GM19328 (cell line): ENCODE results near the gene TARS2.
A peak's percentile ranks its signal among the peaks of the same experiment; 100 is the strongest.

Experiments used
- ATAC-seq: cut with Tn5 transposase; IDR thresholded peaks from one replicate; pipeline ENCODE4 v1.9.1; 2021; ENCODE audit warnings: mild to moderate bottlenecking, moderate library complexity; ENCODE audit not compliant: unreplicated experiment

TARS2 gene, protein sequence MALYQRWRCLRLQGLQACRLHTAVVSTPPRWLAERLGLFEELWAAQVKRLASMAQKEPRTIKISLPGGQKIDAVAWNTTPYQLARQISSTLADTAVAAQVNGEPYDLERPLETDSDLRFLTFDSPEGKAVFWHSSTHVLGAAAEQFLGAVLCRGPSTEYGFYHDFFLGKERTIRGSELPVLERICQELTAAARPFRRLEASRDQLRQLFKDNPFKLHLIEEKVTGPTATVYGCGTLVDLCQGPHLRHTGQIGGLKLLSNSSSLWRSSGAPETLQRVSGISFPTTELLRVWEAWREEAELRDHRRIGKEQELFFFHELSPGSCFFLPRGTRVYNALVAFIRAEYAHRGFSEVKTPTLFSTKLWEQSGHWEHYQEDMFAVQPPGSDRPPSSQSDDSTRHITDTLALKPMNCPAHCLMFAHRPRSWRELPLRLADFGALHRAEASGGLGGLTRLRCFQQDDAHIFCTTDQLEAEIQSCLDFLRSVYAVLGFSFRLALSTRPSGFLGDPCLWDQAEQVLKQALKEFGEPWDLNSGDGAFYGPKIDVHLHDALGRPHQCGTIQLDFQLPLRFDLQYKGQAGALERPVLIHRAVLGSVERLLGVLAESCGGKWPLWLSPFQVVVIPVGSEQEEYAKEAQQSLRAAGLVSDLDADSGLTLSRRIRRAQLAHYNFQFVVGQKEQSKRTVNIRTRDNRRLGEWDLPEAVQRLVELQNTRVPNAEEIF

DNA sequence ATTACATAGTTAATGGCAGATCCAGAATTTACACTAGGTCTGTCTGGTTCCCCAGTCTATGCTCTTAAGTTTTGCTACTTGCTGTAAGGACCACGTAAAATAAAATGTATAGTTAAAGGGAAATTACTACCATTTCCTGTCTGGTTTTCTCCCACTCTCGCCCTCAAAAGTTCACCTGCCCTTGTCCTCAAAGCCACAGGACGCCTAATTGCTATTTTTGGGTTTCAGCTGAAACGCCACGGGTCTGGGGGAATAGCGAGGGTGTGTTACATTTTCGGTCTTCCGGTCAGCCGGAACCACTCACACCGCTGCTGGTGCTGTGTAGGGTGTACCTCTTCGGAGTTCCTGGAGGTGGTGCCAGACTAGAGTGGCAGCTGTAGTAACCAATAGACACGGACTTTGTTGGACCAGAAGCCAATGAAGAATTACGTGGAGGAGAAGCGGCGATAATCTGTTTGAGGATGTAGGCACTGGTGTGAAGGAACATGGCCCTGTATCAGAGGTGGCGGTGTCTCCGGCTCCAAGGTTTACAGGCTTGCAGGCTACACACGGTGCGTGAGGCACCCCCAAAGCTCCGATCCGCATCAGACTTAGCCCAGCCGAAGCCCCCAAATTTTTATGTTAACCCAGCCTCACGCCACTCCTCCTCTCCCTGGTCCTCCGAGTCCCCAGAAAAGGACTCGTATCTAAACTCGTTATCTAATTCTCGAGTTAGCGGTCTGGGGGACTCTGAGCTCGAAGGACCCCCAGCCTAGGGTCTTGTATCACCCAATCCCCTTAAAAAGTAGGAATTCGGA, at the start of gene TARS2:
Gene TARS2 (plus strand): TSS at position 454 of the 797 bp plus-strand sequence. CDS start 32 bp downstream, at position 486.
- ATAC-seq: peak; percentile 99

- no peak for ATAC-seq
Observed at GRCh38 chr1:150441121-150441520, 46.1 kb upstream of the TARS2 start.

- no peak for ATAC-seq
Observed at GRCh38 chr1:150444232-150444631, 43.0 kb upstream of the TARS2 start.

DNA sequence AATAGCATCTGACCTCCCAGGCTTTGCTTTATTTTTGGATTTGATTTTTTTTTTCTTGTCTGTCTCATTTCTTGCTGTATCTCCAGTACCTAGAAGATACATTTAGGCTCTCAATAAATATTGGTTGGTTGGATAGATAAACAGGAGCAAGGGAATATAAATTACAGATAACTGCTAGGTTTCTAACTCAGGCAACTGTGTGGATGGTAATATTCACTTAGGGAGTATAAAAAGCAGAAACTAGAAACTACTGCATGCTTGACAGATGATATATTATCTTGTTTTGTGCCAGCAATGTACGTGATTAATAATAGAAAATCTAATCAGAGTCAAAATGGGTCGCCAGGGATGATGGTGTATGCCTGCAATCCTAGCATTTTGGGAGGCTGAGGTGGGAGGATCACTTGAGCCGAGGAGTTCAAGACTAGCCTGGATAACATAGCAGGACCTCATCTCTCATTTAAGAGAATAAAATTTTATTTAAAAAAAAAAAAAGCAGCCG, 31.0 kb upstream of the TARS2 start:
- ATAC-seq: no peak

GRCh38 chr1:150464422-150464826, 22.8 kb upstream of the TARS2 start:
- no peak for ATAC-seq

- ATAC-seq: no peak
Observed at GRCh38 chr1:150466964-150467363, 20.3 kb upstream of the TARS2 start.

- no peak for ATAC-seq
Observed at GRCh38 chr1:150469291-150469690, 17.9 kb upstream of the TARS2 start.

- ATAC-seq: no peak
Observed at GRCh38 chr1:150472601-150473200, 14.5 kb upstream of the TARS2 start.

- no peak for ATAC-seq
Observed at GRCh38 chr1:150473659-150474058, 13.6 kb upstream of the TARS2 start.

- no peak for ATAC-seq
Observed at GRCh38 chr1:150474869-150475268, 12.3 kb upstream of the TARS2 start.

DNA sequence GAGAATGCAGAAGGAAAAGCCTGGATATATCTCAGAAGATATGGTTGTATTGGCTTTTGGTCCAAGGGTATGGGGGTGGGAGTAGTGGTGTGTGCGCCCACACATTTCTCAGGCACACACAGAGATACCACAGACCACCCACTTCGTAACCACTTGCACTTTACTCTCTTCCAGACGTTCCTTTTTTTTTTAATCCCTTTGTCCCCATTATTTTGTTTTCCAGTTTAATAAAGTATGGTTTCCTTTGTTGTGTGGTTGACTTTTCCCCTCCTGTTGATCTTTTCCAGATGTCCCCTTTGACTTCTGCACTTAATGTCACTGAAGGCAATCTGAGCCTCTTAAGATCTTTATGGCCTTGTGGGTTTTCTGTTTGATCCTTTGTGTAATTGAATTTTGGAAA, 10.5 kb upstream of the TARS2 start:
- ATAC-seq: no peak

- ATAC-seq: no peak
Observed at GRCh38 chr1:150477320-150477719, 9.9 kb upstream of the TARS2 start.

DNA sequence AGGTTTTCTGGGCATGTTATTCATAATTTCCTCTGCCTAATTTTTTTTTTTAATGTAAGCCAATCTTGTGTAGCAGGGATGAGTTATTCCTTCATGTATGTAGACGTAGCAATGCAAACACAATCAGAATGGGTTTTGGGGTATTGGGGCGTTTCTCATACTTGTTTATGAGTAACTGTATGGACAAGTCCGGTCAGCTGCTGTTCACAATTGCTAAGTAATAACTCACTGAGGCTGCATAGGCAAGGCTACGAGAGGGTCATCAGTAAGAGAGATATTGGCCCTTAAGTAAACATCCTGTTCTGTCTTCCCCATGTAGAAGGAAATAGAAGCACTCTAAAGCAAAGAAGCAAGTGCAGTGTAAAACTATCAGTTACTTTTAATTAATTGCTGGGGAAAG, 9.5 kb upstream of the TARS2 start:
- no peak for ATAC-seq

- no peak for ATAC-seq
Observed at GRCh38 chr1:150479370-150479769, 7.8 kb upstream of the TARS2 start.

DNA sequence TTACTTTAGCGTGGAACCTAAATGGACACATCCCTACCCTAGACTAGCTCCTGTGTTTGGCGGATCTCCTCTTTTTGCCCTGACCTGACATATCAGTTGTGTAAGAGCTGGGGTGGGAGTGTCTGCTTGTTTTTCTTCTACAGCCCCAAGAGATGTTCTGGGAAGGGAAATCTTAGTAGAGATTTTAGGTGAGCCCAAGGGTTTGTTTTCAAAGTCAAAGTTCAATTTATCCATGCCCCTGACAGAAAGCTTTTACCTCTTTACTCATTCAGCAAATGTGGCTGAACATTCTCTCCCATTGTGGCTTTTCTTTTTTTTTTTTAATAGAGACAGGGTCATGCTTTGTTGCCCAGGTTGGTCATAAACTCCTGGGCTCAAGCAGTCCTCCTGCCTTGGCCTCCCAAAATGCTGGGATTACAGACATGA, 7.3 kb upstream of the TARS2 start:
- ATAC-seq: no peak

DNA sequence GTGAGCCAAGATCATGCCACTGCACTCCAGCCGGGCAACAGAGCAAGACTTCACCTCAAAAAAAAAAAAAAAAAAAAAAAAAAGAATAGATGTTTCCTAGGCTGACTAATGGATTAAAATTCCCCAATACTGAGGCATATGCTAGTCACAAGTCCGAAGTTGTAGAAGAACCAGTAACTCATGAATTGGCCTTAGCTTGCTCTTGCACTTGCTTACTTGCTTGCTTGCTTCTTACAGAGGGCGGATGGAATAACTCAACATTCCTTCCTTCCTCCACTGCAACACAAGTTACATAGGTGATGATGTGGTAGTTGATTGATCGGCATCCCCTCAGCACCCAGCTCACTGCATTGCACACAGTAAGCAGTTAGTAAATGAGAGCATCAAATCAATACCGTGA, 2.8 kb upstream of the TARS2 start:
- no peak for ATAC-seq

GRCh38 chr1:150484861-150485260, 2.4 kb upstream of the TARS2 start:
- no peak for ATAC-seq

DNA sequence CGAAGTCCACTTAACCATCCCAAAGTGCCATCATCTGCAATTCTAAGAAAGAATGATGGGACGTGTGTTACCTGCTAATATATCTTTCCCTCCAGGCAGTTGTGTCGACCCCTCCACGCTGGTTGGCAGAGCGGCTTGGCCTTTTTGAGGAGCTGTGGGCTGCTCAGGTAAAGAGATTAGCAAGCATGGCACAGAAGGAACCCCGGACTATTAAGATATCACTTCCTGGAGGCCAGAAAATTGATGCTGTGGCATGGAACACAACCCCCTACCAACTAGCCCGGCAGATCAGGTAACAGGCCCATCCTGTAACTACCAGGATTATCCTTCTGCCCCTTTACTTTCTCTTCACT, 520 bp downstream of the TARS2 start:
- ATAC-seq: no peak

DNA sequence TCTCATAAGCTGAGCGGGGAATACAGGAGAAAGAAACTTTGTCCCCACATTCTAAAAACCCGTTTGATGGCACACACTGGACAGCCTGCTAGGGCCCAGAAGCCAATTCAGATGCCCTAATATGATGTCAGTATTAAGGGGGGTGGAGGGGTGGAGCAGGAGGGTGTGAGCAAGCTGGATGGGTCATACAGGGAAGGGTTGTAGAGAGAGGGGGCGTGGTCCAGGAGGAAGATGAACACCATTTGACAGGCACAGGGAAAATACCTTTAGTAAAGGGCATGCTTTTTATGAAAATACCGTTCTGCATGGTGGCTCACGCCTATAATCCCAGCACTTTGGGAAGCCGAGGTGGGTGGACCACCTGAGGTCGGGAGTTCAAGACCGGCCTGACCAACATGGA, 6.0 kb downstream of the TARS2 start:
- ATAC-seq: no peak

GRCh38 chr1:150498342-150498741, 11.1 kb downstream of the TARS2 start:
- no peak for ATAC-seq

DNA sequence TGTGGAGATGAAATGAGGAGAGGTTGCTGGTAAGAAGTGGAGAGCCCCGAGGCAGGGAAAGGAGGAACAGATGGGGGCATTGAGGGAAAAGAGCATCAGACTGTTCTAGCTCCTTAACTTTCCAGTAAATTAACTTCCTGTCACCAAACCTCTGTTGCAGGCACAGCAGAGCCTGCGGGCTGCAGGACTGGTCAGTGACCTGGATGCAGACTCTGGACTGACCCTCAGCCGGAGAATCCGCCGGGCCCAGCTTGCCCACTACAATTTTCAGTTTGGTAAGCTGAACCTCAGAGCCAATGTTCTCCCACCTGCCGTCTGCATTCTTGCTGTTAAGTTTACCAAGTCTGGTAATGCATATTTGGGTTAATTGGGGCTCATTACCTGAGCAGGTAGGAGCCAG, 18.2 kb downstream of the TARS2 start:
- ATAC-seq: no peak
